GM23248 (cell line): Measurements from ENCODE around the gene CNN1. TPM values are rescaled to one million over a fixed set of nuclear protein-coding genes. Genes with fewer than 3 reads are reported as not detected.
A peak's percentile ranks its signal among the peaks of the same experiment; 100 is the strongest.

Experiments
- DNase-seq: peaks from one replicate; pipeline ENCODE4 v3.0.0-alpha.2; 2015
- H2AFZ ChIP-seq: fragments of 200-600 bp; sonication (generic); 2 replicates; pipeline ENCODE4 v1.6.1; 2016; ENCODE audit warnings: antibody characterized with exemption
- H3F3A ChIP-seq: fragments of 200-600 bp; sonication (generic); 2 replicates; pipeline ENCODE4 v1.6.1; 2016; ENCODE audit warnings: mild to moderate bottlenecking, antibody characterized with exemption, mixed run types; ENCODE audit not compliant: insufficient read depth
- H3K27ac ChIP-seq: fragments of 200-600 bp; sonication (generic); 2 replicates; pipeline ENCODE4 v1.5.1; 2016; ENCODE audit warnings: mild to moderate bottlenecking
- H3K27me3 ChIP-seq: fragments of 200-600 bp; sonication (generic); replicated peaks from 2 replicates; pipeline ENCODE4 v1.6.1; 2016; ENCODE audit warnings: mild to moderate bottlenecking; ENCODE audit not compliant: insufficient read depth
- H3K36me3 ChIP-seq: fragments of 200-600 bp; sonication (generic); 2 replicates; pipeline ENCODE4 v1.6.1; 2016; ENCODE audit warnings: low read depth, mild to moderate bottlenecking
- H3K4me1 ChIP-seq: fragments of 200-600 bp; sonication (generic); 2 replicates; pipeline ENCODE4 v1.6.1; 2016; ENCODE audit warnings: mild to moderate bottlenecking; ENCODE audit not compliant: insufficient read depth
- H3K4me2 ChIP-seq: fragments of 200-600 bp; sonication (generic); one replicate; pipeline ENCODE4 v1.6.1; 2016; ENCODE audit warnings: mild to moderate bottlenecking; ENCODE audit not compliant: unreplicated experiment
- H3K4me3 ChIP-seq: fragments of 200-600 bp; sonication (generic); 2 replicates; pipeline ENCODE4 v1.5.1; 2016; ENCODE audit warnings: mild to moderate bottlenecking
- H3K79me2 ChIP-seq: fragments of 200-600 bp; sonication (generic); 2 replicates; pipeline ENCODE4 v1.6.1; 2016; ENCODE audit warnings: mild to moderate bottlenecking; ENCODE audit not compliant: insufficient read depth
- H3K9ac ChIP-seq: fragments of 200-600 bp; sonication (generic); 2 replicates; pipeline ENCODE4 v1.6.1; 2016; ENCODE audit warnings: mild to moderate bottlenecking
- H3K9me2 ChIP-seq: fragments of 200-600 bp; sonication (generic); 2 replicates; pipeline ENCODE4 v1.6.1; 2016; ENCODE audit warnings: mixed run types, mild to moderate bottlenecking, moderate library complexity; ENCODE audit not compliant: insufficient read depth
- H3K9me3 ChIP-seq: fragments of 200-600 bp; sonication (generic); one replicate; pipeline ENCODE4 v1.6.1; 2017; ENCODE audit warnings: low read depth
- H4K20me1 ChIP-seq: fragments of 200-600 bp; sonication (generic); 2 replicates; pipeline ENCODE4 v1.6.0; 2016; ENCODE audit not compliant: insufficient read depth
- EZH2 ChIP-seq: fragments of 200-600 bp; sonication (generic); IDR thresholded peaks from 2 replicates; pipeline ENCODE4 v1.6.1; 2018; ENCODE audit warnings: antibody characterized with exemption, mild to moderate bottlenecking; ENCODE audit not compliant: insufficient read depth, poor library complexity, severe bottlenecking
- EZH2phosphoT487 ChIP-seq: fragments of 200-600 bp; sonication (generic); IDR thresholded peaks from 2 replicates; pipeline ENCODE4 v1.6.1; 2018; ENCODE audit warnings: antibody characterized with exemption, moderate library complexity, mild to moderate bottlenecking, low read depth; ENCODE audit not compliant: insufficient read depth
- WGBS, 2 experiments: methylation state at CpG; one replicate each; pipeline ENCODE4 v1.1.6; 2015 to 2017; ENCODE audit warnings: low lambda C conversion rate in 2 of 2, low coverage in 1 of 2; ENCODE audit errors: missing lambda C conversion rate in 2 of 2; 5-methylcytosine and 5-hydroxymethylcytosine counted together
- in situ Hi-C: fragments of 300-500 bp; cut with MboI; formaldehyde crosslinking; loops from 2 replicates; pipeline ENCODE4 v1.15.0; 2020
- polyA plus RNA-seq: library from polyadenylated mRNA; unstranded; fragments of >200 nt; fragmentation: Nextera tagmentation; extraction: Ambion mirVana; gene quantifications from 2 replicates; pipeline ENCODE4 v1.2.1, GENCODE V29; 2016
- total RNA-seq: library from RNA; depleted of rRNA; stranded (reverse); fragments of >200 nt; shearing (Covaris generic); gene quantifications from 2 replicates; pipeline ENCODE4 v1.2.3, GENCODE V29; 2014

Gene CNN1
- total and polyA plus RNA-seq, 2 experiments from 2014 or later, result 27.1 to 44.5 TPM

GRCh38 chr19:11594084-11594483 lies 55.4 kb downstream of the CNN1 start:
- Histone ChIP-seq H3K79me2 (peaks cover 18% of the 10 kb centered on the region), H4K20me1 (no peaks in the 10 kb centered on the region), H3K4me2 (no peak overlapping the region), H3K27ac (no peak overlapping the region), H3K9ac (no peak overlapping the region), H3K4me3 (no peak overlapping the region), H3F3A (no peaks in the 10 kb centered on the region), H3K4me1 (peaks cover 7% of the 10 kb centered on the region; the same call in 1 of the 2 replicates), H3K9me2 (no peaks in the 10 kb centered on the region), H2AFZ (no peak overlapping the region), H3K27me3 (no peaks in the 10 kb centered on the region), H3K9me3 (no peaks in the 10 kb centered on the region), H3K36me3 (no peaks in the 10 kb centered on the region)
- in situ Hi-C loops, result no loop called here
- DNase-seq, result no peak
- WGBS, 2 experiments, result 66 to 71% methylated on average over 4 of the region's 4 CpGs
- no peak for TF ChIP-seq EZH2phosphoT487
- TF ChIP-seq EZH2, result no peak

DNA sequence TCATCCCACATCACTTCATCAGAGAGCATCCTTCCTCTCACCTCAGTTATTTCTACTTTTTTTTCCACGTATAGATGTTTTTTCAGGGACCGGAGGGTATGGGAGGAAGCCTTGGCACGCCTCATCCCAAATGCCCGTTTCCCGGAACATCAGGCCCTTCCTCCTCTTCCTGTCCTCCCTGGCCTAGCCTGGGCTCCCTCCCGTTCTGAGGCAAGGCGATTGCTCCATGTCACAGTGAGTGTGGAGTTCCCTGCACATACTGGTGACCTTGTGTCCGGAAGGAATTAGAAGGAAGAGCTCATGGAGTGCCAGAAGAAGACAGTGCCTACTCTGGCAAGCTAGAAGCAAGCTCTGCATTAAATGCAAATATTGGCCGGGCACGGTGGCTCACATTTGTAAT lies 57.5 kb downstream of the CNN1 start:
- H3F3A ChIP-seq, result no peaks in the 10 kb centered on the region
- no peaks in the 10 kb centered on the region for H3K9me2 ChIP-seq
- no peak overlapping the region for H2AFZ ChIP-seq
- no peak for DNase-seq
- H3K9ac ChIP-seq, result no peak overlapping the region; the same call in 1 of the 2 replicates
- no peaks in the 10 kb centered on the region for H3K36me3 ChIP-seq
- WGBS, 2 experiments, result 90 to 94% methylated on average over 10 of the region's 10 CpGs
- H4K20me1 ChIP-seq, result no peaks in the 10 kb centered on the region
- TF ChIP-seq EZH2, result no peak
- in situ Hi-C loops, result no loop called here
- H3K79me2 ChIP-seq, result peaks cover 39% of the 10 kb centered on the region
- peaks cover 7% of the 10 kb centered on the region; the same call in 1 of the 2 replicates for H3K4me1 ChIP-seq
- no peak overlapping the region for H3K27ac ChIP-seq
- H3K4me3 ChIP-seq, result no peak overlapping the region
- no peaks in the 10 kb centered on the region for H3K27me3 ChIP-seq
- H3K9me3 ChIP-seq, result no peaks in the 10 kb centered on the region
- H3K4me2 ChIP-seq, result no peak overlapping the region

DNA sequence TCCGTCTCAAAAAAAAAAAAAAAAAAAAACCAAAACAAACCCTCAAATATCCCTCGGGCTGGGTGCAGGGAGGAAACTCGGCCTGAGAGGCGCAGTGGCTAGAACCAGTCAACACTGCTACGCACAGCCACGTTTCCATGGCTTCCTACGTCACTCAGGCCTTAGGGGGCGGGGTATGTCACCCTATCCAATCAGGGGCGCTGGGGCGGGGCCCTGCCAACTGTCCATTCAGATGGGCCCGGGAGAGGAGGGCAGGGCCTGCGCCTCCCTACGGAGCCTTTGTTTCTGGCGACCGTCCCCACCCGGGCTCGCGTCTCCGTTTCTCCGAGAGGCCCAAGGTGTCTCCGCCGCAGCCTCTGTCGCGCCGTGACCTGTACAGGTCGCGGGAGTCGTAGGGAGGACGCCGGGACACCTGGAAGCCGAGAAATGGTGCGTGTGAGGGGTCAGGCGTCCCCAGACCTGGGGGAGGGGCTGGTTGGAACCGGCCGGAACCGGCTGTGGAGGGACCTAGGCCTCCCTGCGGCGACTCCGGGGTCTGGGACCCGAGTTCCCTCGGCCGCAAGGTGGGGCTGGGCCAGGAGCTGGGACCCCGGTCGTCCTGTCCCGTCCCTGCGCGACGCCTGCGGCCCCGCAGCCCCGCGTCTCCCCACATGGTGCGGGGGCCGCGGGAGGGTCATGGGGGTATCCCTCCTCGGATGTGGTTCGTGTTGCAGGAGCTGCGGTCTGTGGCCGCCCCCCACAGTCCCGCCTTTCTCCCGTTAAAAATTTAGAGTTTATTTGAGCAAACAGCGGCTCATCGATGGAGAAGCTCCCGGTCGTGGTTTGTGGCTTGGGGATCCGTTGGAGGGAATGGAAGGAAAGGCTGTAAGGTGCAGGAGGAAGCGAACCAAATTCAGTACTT lies 58.8 kb downstream of the CNN1 start, which contains the start of gene ZNF627:
Gene ZNF627, plus strand, starts transcription at position 282 of the 901 bp plus-strand sequence. Its CDS starts 145 bp downstream, at position 427.
- no peaks in the 10 kb centered on the region for H3K9me2 ChIP-seq
- no peaks in the 10 kb centered on the region for H3K9me3 ChIP-seq
- H2AFZ ChIP-seq, result peak within 1 kb of the TSS; percentile 91
- H3K4me2 ChIP-seq, result peak within 1 kb of the TSS; percentile 74
- H3K9ac ChIP-seq, result peak within 1 kb of the TSS; percentile 95
- peaks cover 7% of the 10 kb centered on the region; the same call in 1 of the 2 replicates for H3K4me1 ChIP-seq
- TF ChIP-seq EZH2phosphoT487, result no peak
- TF ChIP-seq EZH2, result no peak
- no peaks in the 10 kb centered on the region for H3K27me3 ChIP-seq
- peak within 1 kb of the TSS; percentile 89 for H3K4me3 ChIP-seq
- 1 to 2% methylated on average over 47 to 50 of the region's 67 CpGs for whole genome bisulfite sequencing, 2 experiments
- peak within 1 kb of the TSS; percentile 79 for H3K27ac ChIP-seq
- H3K79me2 ChIP-seq, result peaks cover 52% of the 10 kb centered on the region
- H3K36me3 ChIP-seq, result no peaks in the 10 kb centered on the region
- no peaks in the 10 kb centered on the region for H3F3A ChIP-seq
- in situ Hi-C loops, result no loop called here
- H4K20me1 ChIP-seq, result no peaks in the 10 kb centered on the region
- peak; percentile 99 for DNase-seq

DNA sequence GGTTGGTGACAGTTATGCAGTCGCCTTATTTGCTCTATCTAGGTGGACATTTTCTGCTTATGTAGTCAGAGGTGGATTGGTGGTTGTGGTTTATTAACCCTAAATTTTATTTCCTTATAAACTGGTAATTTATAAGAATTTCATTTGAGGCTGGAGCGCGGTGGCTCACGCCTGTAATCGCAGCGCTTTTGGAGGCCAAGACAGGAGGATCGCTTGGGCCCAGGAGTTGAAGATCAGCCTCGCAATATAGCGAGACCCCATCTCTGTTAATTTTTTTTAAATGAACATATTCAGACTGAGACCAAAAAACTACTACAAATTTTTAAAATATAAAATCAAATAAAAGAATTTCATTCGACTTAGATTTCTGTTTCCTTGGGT lies 59.4 kb downstream of the CNN1 start:
- WGBS, 2 experiments, result 36 to 44% methylated on average over 10 of the region's 10 CpGs
- peaks cover 58% of the 10 kb centered on the region for H3K79me2 ChIP-seq
- H3F3A ChIP-seq, result no peaks in the 10 kb centered on the region
- peak overlapping the region; percentile 95 for H3K9ac ChIP-seq
- peak overlapping the region; percentile 74 for H3K4me2 ChIP-seq
- H3K36me3 ChIP-seq, result no peaks in the 10 kb centered on the region
- H3K9me2 ChIP-seq, result no peaks in the 10 kb centered on the region
- in situ Hi-C loops, result no loop called here
- peaks cover 7% of the 10 kb centered on the region; the same call in 1 of the 2 replicates for H3K4me1 ChIP-seq
- H3K27ac ChIP-seq, result peak overlapping the region; percentile 79
- TF ChIP-seq EZH2phosphoT487 (no peak), EZH2 (no peak)
- no peak for DNase-seq
- no peaks in the 10 kb centered on the region for H3K9me3 ChIP-seq
- H3K4me3 ChIP-seq, result peak overlapping the region; percentile 89
- H4K20me1 ChIP-seq, result no peaks in the 10 kb centered on the region
- peak overlapping the region; percentile 35 for H2AFZ ChIP-seq
- no peaks in the 10 kb centered on the region for H3K27me3 ChIP-seq
